ENCODE measurements around the gene IDH2. TPM values are rescaled to one million over a fixed set of nuclear protein-coding genes. Genes with fewer than 3 reads are reported as not detected.

IDH2 gene
- total RNA-seq, 1 experiment from 2014 or later, result 48.1 TPM

DNA sequence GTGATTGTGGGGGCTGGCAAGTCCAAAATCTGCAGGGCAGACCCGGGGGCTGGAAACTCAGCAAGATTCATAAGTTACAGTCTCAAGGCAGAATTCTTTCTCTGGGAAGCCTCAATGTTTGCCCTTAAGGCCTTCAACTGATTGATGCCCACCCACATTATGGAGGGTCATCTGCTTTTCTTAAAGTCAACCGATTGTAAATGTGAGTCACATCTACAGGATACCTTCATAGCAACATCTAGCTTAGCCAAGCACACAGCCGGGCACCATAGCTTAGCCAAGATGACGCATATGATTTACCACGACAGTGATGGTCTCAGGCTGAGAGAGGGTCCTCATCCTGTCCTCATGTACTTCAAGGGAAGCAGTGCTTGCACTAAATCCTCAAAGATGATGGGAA lies 43.5 kb downstream of the IDH2 start:
- Histone ChIP-seq H3K36me3 (ENCODE audit: control insufficient read depth in 1 of 2, insufficient read depth in 2 of 2, low read length in 2 of 2) (no peaks in the 10 kb centered on the region), H3K4me2 (ENCODE audit: low read length) (no peak overlapping the region), H2AFZ (ENCODE audit: low read depth, low read length, poor library complexity, severe bottlenecking) (no peak overlapping the region), H3K27me3 (ENCODE audit: insufficient read depth, low read length) (no peaks in the 10 kb centered on the region), H3K27ac (ENCODE audit: low read depth, low read length) (no peak overlapping the region), H3K9me2 (ENCODE audit: insufficient read depth) (no peaks in the 10 kb centered on the region), H3K4me1 (ENCODE audit: control insufficient read depth in 1 of 2, insufficient read depth in 2 of 2, low read length in 2 of 2) (peaks cover 3 to 17% of the 10 kb centered on the region in 2 experiments; a peak in 3 of 4 replicates), H3K9ac (ENCODE audit: low read length) (no peak overlapping the region), H4K20me1 (ENCODE audit: insufficient read depth) (no peaks in the 10 kb centered on the region), H3K4me3 (replicated peaks in 1 of 2; ENCODE audit: low read depth in 1 of 2, low read length in 2 of 2) (no peak overlapping the region), H3K79me2 (ENCODE audit: insufficient read depth, low read length) (no peaks in the 10 kb centered on the region), H3K9me3 (ENCODE audit: control insufficient read depth in 1 of 2, insufficient read depth in 1 of 2, low read depth in 1 of 2, low read length in 2 of 2) (no peaks in the 10 kb centered on the region)
- ChIA-PET RAD21 (ENCODE audit: low non-redundant PET in 1 of 2, low total read pairs in 2 of 2, uncharacterized antibody in 2 of 2, unreplicated experiment in 2 of 2) (no interaction called here), POLR2A (no interaction called here), CTCF (no interaction called here)
- no TSS peak for BruUV-seq (replicated peaks)
- intact Hi-C loops (cut with micrococcal nuclease), result no loop called here
- ATAC-seq (no peak), DNase-seq (ENCODE audit: low read depth, low spot score) (no peak)
- TF ChIP-seq ELF1 (IDR thresholded peaks at IDR 0.05; ENCODE audit: borderline replicate concordance, low read depth), result no peak
- no peak for TF ChIP-seq EZH2phosphoT487 (IDR thresholded peaks at IDR 0.05; ENCODE audit: borderline replicate concordance)
- no peak for TF ChIP-seq ZNF274 (IDR thresholded peaks at IDR 0.05; ENCODE audit: low read depth, low read length)
- TF ChIP-seq EZH2 (IDR thresholded peaks at IDR 0.05), result no peak
- no peak for TF ChIP-seq JUND (IDR thresholded peaks at IDR 0.05)

DNA sequence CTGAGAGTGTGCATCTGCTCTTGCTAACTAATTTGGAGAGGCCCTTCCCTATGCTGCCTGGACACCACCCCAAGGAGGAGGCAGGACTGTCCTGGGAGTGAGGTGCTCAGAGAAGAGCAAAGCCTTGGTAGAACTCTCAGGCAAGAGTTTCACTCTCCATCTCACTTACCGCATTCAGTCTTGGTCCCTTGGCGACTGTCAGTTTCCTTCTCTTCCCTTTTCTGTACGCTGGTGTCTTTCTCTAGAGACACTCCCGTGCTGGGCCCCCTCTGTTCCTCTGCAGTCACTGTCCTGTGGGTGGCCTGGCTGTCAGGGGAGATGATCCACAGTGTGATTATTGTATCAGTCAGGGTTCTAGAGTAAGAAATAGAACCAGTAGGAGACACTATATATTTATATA lies 44.0 kb downstream of the IDH2 start:
- Histone ChIP-seq H3K9me3 (ENCODE audit: control insufficient read depth in 1 of 2, insufficient read depth in 1 of 2, low read depth in 1 of 2, low read length in 2 of 2) (no peaks in the 10 kb centered on the region), H3K4me1 (ENCODE audit: control insufficient read depth in 1 of 2, insufficient read depth in 2 of 2, low read length in 2 of 2) (peaks cover 3 to 17% of the 10 kb centered on the region in 2 experiments; a peak in 3 of 4 replicates), H4K20me1 (ENCODE audit: insufficient read depth) (no peaks in the 10 kb centered on the region), H2AFZ (ENCODE audit: low read depth, low read length, poor library complexity, severe bottlenecking) (no peak overlapping the region), H3K79me2 (ENCODE audit: insufficient read depth, low read length) (no peaks in the 10 kb centered on the region), H3K9ac (ENCODE audit: low read length) (no peak overlapping the region), H3K4me3 (replicated peaks in 1 of 2; ENCODE audit: low read depth in 1 of 2, low read length in 2 of 2) (no peak overlapping the region), H3K9me2 (ENCODE audit: insufficient read depth) (no peaks in the 10 kb centered on the region), H3K36me3 (ENCODE audit: control insufficient read depth in 1 of 2, insufficient read depth in 2 of 2, low read length in 2 of 2) (no peaks in the 10 kb centered on the region), H3K4me2 (ENCODE audit: low read length) (no peak overlapping the region), H3K27me3 (ENCODE audit: insufficient read depth, low read length) (no peaks in the 10 kb centered on the region), H3K27ac (ENCODE audit: low read depth, low read length) (no peak overlapping the region)
- CTCF ChIA-PET, result no interaction called here
- POLR2A ChIA-PET, result no interaction called here
- DNase-seq (ENCODE audit: low read depth, low spot score) (no peak), ATAC-seq (no peak)
- RAD21 ChIA-PET (ENCODE audit: low non-redundant PET in 1 of 2, low total read pairs in 2 of 2, uncharacterized antibody in 2 of 2, unreplicated experiment in 2 of 2), result no interaction called here
- intact Hi-C loops (cut with micrococcal nuclease), result no loop called here
- no TSS peak for BruUV-seq (replicated peaks)
- TF ChIP-seq EGR1 (IDR thresholded peaks at IDR 0.05; ENCODE audit: low read depth) (no peak), SIN3A (IDR thresholded peaks at IDR 0.05; ENCODE audit: low read depth) (no peak), POLR2A (IDR thresholded peaks at IDR 0.05; ENCODE audit: borderline replicate concordance, extremely low read depth, insufficient read depth, insufficient read length) (no peak), CBX3 (IDR thresholded peaks at IDR 0.05; ENCODE audit: low read depth) (no peak), ELF1 (IDR thresholded peaks at IDR 0.05; ENCODE audit: borderline replicate concordance, low read depth) (no peak), POLR2AphosphoS5 (IDR thresholded peaks at IDR 0.05; ENCODE audit: low read depth, low read length) (no peak), RAD21 (IDR thresholded peaks at IDR 0.05; ENCODE audit: low read depth) (no peak), CEBPB (IDR thresholded peaks at IDR 0.05; ENCODE audit: low read depth) (no peak), YY1 (IDR thresholded peaks at IDR 0.05; ENCODE audit: extremely low read depth, insufficient replicate concordance, low read depth, low read length) (no peak), TCF7L2 (IDR thresholded peaks at IDR 0.05; ENCODE audit: borderline replicate concordance, extremely low read depth, insufficient read depth, insufficient read length) (no peak), EZH2 (IDR thresholded peaks at IDR 0.05) (no peak), ZFX (IDR thresholded peaks at IDR 0.05) (no peak), EZH2phosphoT487 (IDR thresholded peaks at IDR 0.05; ENCODE audit: borderline replicate concordance) (no peak)
- TF ChIP-seq, protein P1, sequence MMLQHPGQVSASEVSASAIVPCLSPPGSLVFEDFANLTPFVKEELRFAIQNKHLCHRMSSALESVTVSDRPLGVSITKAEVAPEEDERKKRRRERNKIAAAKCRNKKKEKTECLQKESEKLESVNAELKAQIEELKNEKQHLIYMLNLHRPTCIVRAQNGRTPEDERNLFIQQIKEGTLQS (IDR thresholded peaks at IDR 0.05), result no peak
- TF ChIP-seq, protein P2, sequence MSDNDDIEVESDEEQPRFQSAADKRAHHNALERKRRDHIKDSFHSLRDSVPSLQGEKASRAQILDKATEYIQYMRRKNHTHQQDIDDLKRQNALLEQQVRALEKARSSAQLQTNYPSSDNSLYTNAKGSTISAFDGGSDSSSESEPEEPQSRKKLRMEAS (IDR thresholded peaks at IDR 0.05), result no peak
- TF ChIP-seq, protein P3, sequence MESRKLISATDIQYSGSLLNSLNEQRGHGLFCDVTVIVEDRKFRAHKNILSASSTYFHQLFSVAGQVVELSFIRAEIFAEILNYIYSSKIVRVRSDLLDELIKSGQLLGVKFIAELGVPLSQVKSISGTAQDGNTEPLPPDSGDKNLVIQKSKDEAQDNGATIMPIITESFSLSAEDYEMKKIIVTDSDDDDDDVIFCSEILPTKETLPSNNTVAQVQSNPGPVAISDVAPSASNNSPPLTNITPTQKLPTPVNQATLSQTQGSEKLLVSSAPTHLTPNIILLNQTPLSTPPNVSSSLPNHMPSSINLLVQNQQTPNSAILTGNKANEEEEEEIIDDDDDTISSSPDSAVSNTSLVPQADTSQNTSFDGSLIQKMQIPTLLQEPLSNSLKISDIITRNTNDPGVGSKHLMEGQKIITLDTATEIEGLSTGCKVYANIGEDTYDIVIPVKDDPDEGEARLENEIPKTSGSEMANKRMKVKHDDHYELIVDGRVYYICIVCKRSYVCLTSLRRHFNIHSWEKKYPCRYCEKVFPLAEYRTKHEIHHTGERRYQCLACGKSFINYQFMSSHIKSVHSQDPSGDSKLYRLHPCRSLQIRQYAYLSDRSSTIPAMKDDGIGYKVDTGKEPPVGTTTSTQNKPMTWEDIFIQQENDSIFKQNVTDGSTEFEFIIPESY (IDR thresholded peaks at IDR 0.05; ENCODE audit: extremely low read depth, insufficient replicate concordance, low read length), result no peak
- TF ChIP-seq, protein P4, sequence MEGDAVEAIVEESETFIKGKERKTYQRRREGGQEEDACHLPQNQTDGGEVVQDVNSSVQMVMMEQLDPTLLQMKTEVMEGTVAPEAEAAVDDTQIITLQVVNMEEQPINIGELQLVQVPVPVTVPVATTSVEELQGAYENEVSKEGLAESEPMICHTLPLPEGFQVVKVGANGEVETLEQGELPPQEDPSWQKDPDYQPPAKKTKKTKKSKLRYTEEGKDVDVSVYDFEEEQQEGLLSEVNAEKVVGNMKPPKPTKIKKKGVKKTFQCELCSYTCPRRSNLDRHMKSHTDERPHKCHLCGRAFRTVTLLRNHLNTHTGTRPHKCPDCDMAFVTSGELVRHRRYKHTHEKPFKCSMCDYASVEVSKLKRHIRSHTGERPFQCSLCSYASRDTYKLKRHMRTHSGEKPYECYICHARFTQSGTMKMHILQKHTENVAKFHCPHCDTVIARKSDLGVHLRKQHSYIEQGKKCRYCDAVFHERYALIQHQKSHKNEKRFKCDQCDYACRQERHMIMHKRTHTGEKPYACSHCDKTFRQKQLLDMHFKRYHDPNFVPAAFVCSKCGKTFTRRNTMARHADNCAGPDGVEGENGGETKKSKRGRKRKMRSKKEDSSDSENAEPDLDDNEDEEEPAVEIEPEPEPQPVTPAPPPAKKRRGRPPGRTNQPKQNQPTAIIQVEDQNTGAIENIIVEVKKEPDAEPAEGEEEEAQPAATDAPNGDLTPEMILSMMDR (IDR thresholded peaks at IDR 0.05 in 2 of 3, conservative IDR thresholded peaks at IDR 0.05 in 1 of 3; ENCODE audit: borderline replicate concordance in 1 of 3, insufficient read depth in 1 of 3, low read depth in 2 of 3, low read length in 2 of 3), result no peak
